22Rv1 (cell line): Measurements from ENCODE around the gene SLC6A6.

ENCODE experiments used
- CTCF ChIP-seq: fragments of 450-650 bp; IDR thresholded peaks from 2 replicates; pipeline ENCODE4 v1.5.1; 2017; ENCODE audit warnings: mild to moderate bottlenecking
- ZFX ChIP-seq: fragments of 450-650 bp; IDR thresholded peaks from 2 replicates; pipeline ENCODE4 v1.6.1; 2017; ENCODE audit warnings: antibody characterized with exemption, borderline replicate concordance

DNA sequence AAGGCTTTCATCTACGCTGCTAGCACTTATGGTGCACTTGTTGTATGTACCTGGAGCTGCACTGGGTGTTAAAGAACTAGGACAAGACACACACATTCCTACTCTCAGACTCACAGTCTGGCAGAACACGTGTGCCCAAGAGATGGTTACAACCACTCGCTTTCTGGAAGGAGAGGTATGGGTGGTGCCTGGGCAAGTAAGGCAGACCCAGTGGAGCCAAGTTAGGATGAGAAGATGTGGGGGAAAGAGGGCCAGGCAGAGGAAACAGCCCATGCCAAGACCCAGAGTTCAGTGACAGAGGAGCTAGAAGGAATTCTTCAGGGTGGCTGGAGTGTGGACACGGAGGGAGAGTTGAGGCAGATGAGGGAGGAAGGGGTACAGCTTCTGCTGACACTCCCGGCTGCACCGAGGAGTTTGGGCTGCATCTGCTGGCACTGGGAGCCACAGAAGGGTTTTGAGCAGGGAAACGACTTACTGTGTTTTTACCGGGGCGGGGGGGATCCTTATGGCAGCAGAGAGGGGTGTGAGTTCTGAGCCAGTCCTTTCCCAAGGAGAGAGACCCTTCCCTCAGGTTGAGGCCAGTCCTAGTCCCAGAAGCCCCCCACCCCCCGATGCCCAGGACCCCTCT is 78.7 kb downstream of the SLC6A6 start:
- TF ChIP-seq CTCF, result no peak
- TF ChIP-seq ZFX, result no peak
